K562 (cell line): ENCODE results near the gene PPRC1. TPM values are rescaled to one million over a fixed set of nuclear protein-coding genes. Genes with fewer than 3 reads are reported as not detected.

Experiments
- BMI1 ChIP-seq: fragments of 150-350 bp; IDR thresholded peaks from 2 replicates; pipeline ENCODE4 v1.6.1; 2014; ENCODE audit warnings: low read length
- BRCA1 ChIP-seq, 2 experiments: fragments of 450-650 bp in 1 of 2; sonication (generic) in 1 of 2; formaldehyde crosslinking in 1 of 2; IDR thresholded peaks; 2 replicates each; pipeline versions ENCODE4 v1.5.0 to v1.6.1; 2017 to 2020; ENCODE audit warnings: mild to moderate bottlenecking in 1 of 2, missing genetic modification reagents in 1 of 2
- E4F1 ChIP-seq: fragments of 250-450 bp; sonication (Bioruptor Pico); IDR thresholded peaks from 2 replicates; pipeline ENCODE4 v1.5.0; 2021; ENCODE audit warnings: mild to moderate bottlenecking, borderline replicate concordance
- HNRNPUL1 ChIP-seq: fragments of 200-400 bp; formaldehyde crosslinking; IDR thresholded peaks from 2 replicates; pipeline ENCODE4 v1.6.1; 2017; ENCODE audit warnings: low read length
- NCOR1 ChIP-seq: fragments of 450-650 bp; IDR thresholded peaks from 2 replicates; pipeline ENCODE4 v1.6.1; 2016; ENCODE audit warnings: mild to moderate bottlenecking, moderate library complexity
- NEUROD1 ChIP-seq: fragments of 150-350 bp; IDR thresholded peaks from 2 replicates; pipeline ENCODE4 v1.6.1; 2014; ENCODE audit warnings: borderline replicate concordance, low read length, low read depth; ENCODE audit not compliant: partially characterized antibody
- RBFOX2 ChIP-seq: fragments of 200-400 bp; formaldehyde crosslinking; IDR thresholded peaks from 2 replicates; pipeline ENCODE4 v1.6.1; 2017; ENCODE audit warnings: low read depth, mild to moderate bottlenecking, low read length, moderate library complexity
- SLC30A9 ChIP-seq: fragments of 250-450 bp; sonication (Bioruptor Pico); IDR thresholded peaks from 2 replicates; pipeline ENCODE4 v1.8.0; 2022; ENCODE audit warnings: mild to moderate bottlenecking, moderate library complexity
- TAF1 ChIP-seq: IDR thresholded peaks from 2 replicates; pipeline ENCODE4 v1.6.1; 2011; ENCODE audit warnings: mild to moderate bottlenecking, low read length, moderate library complexity; ENCODE audit not compliant: insufficient read depth, control insufficient read depth, severe bottlenecking; ENCODE audit errors: extremely low read depth
- TCF3 ChIP-seq: sonication (generic); formaldehyde crosslinking; IDR thresholded peaks from 2 replicates; pipeline ENCODE4 v1.4.0; 2020; ENCODE audit warnings: mild to moderate bottlenecking, missing genetic modification reagents
- TEAD2 ChIP-seq: fragments of 450-650 bp; IDR thresholded peaks from 2 replicates; pipeline ENCODE4 v1.6.1; 2016; ENCODE audit warnings: missing genetic modification characterization, control low read depth, missing compliant biosample characterization
- THAP7 ChIP-seq: fragments of 250-450 bp; sonication (Bioruptor Pico); IDR thresholded peaks from 2 replicates; pipeline ENCODE4 v1.5.0; 2021
- polyA plus RNA-seq, 8 experiments: library from polyadenylated mRNA; depleted of rRNA in 4 of 8; stranded (reverse) in 5 of 8; unstranded in 3 of 8; fragments of >200 nt; fragmentation: Nextera tagmentation in 2 of 8; fragmentation: Illumina TruSeq in 1 of 8; extraction: Ambion mirVana in 2 of 8; extraction: Trizol in 1 of 8; gene quantifications; 2 replicates each; pipeline versions ENCODE4 v1.2.1 to v1.2.3, GENCODE V29; 2011 to 2014; ENCODE audit warnings: inconsistent platforms in 1 of 8, missing spikeins in 1 of 8
- total RNA-seq, 7 experiments: library from RNA; depleted of rRNA in 6 of 7; stranded (reverse); fragments of >200 nt in 6 of 7; fragmentation: Illumina TruSeq in 2 of 7; extraction: Trizol in 2 of 7; gene quantifications; 2 replicates each; pipeline versions ENCODE4 v1.2.1 to v1.2.3, GENCODE V29; 2011 to 2021; ENCODE audit warnings: low replicate concordance in 1 of 7
- TF ChIP-seq, protein P1 (sequence below): fragments of 250-450 bp; sonication (Bioruptor Pico); IDR thresholded peaks from 2 replicates; pipeline ENCODE4 v1.5.1; 2021; ENCODE audit warnings: mild to moderate bottlenecking
- TF ChIP-seq, protein P2 (sequence below): sonication (generic); formaldehyde crosslinking; IDR thresholded peaks from 2 replicates; pipeline ENCODE4 v1.8.1; 2023; ENCODE audit warnings: missing genetic modification reagents, mild to moderate bottlenecking, borderline replicate concordance

PPRC1 gene
- total and polyA plus RNA-seq, 9 of the 15 experiments (the other 6 are each of a cell fraction or from before 2014, with no cell fraction given), result 8.5 to 47.1 (median 16.2) TPM

- TF ChIP-seq TCF3 (CRISPR knock-in tag) (peak; percentile 87), BMI1 (no peak), NCOR1 (peak; percentile 93), NEUROD1 (peak; percentile 77), BRCA1 (IDR thresholded peaks at IDR 0.05) (no peak), BRCA1 (CRISPR knock-in tag; IDR thresholded peaks at IDR 0.05) (no peak), RBFOX2 (no peak), TAF1 (peak; percentile 79), SLC30A9 (CRISPR knock-in tag) (no peak), E4F1 (CRISPR knock-in tag) (no peak), TEAD2 (tag) (no peak), THAP7 (CRISPR knock-in tag) (no peak), HNRNPUL1 (no peak)
- TF ChIP-seq, protein P1, sequence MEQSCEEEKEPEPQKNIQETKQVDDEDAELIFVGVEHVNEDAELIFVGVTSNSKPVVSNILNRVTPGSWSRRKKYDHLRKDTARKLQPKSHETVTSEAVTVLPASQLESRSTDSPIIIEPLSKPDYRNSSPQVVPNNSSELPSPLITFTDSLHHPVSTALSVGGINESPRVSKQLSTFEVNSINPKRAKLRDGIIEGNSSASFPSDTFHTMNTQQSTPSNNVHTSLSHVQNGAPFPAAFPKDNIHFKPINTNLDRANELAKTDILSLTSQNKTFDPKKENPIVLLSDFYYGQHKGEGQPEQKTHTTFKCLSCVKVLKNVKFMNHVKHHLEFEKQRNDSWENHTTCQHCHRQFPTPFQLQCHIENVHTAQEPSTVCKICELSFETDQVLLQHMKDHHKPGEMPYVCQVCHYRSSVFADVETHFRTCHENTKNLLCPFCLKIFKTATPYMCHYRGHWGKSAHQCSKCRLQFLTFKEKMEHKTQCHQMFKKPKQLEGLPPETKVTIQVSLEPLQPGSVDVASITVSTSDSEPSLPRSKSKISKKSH (CRISPR knock-in tag), result no peak
- TF ChIP-seq, protein P2, sequence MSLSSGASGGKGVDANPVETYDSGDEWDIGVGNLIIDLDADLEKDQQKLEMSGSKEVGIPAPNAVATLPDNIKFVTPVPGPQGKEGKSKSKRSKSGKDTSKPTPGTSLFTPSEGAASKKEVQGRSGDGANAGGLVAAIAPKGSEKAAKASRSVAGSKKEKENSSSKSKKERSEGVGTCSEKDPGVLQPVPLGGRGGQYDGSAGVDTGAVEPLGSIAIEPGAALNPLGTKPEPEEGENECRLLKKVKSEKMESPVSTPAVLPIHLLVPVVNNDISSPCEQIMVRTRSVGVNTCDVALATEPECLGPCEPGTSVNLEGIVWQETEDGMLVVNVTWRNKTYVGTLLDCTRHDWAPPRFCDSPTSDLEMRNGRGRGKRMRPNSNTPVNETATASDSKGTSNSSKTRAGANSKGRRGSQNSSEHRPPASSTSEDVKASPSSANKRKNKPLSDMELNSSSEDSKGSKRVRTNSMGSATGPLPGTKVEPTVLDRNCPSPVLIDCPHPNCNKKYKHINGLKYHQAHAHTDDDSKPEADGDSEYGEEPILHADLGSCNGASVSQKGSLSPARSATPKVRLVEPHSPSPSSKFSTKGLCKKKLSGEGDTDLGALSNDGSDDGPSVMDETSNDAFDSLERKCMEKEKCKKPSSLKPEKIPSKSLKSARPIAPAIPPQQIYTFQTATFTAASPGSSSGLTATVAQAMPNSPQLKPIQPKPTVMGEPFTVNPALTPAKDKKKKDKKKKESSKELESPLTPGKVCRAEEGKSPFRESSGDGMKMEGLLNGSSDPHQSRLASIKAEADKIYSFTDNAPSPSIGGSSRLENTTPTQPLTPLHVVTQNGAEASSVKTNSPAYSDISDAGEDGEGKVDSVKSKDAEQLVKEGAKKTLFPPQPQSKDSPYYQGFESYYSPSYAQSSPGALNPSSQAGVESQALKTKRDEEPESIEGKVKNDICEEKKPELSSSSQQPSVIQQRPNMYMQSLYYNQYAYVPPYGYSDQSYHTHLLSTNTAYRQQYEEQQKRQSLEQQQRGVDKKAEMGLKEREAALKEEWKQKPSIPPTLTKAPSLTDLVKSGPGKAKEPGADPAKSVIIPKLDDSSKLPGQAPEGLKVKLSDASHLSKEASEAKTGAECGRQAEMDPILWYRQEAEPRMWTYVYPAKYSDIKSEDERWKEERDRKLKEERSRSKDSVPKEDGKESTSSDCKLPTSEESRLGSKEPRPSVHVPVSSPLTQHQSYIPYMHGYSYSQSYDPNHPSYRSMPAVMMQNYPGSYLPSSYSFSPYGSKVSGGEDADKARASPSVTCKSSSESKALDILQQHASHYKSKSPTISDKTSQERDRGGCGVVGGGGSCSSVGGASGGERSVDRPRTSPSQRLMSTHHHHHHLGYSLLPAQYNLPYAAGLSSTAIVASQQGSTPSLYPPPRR (CRISPR knock-in tag), result no peak
Measured at GRCh38 chr10:102112210-102112817, 20.5 kb upstream of the PPRC1 start (continued).
